HCT116 (cell line): ENCODE results near the gene DDX55. TPM values are rescaled to one million over a fixed set of nuclear protein-coding genes. Genes with fewer than 3 reads are reported as not detected.

Source experiments
- ATAC-seq: fragments of 200-7000 bp; cut with Tn5 transposase; 2 replicates; pipeline ENCODE4 v1.9.1; 2020; ENCODE audit warnings: mild to moderate bottlenecking, moderate library complexity
- BruUV-seq: library from RNA; stranded (reverse); fragments of 400-500 nt; replicated peaks from 2 replicates; lab custom pipeline; 2021; lab: Mats Ljungman, UMichigan
- CTCF ChIA-PET: fragments of 300-600 bp; sonication (Branson Sonifier 250); formaldehyde crosslinking; loops from one replicate; lab custom pipeline; 2021; ENCODE audit warnings: antibody characterized with exemption; lab: Charles Lee
- POLR2A ChIA-PET: fragments of 300-600, 350-600 bp; sonication (Branson Sonifier 250); formaldehyde crosslinking; loops from one replicate; lab custom pipeline; 2021; ENCODE audit warnings: antibody characterized with exemption; lab: Charles Lee
- RAD21 ChIA-PET, 2 experiments: fragments of 300-600 bp; sonication (Branson Sonifier 250); formaldehyde crosslinking; loops; one replicate each; lab custom pipeline; 2023; ENCODE audit warnings: low total read pairs in 2 of 2; ENCODE audit not compliant: uncharacterized antibody in 2 of 2, unreplicated experiment in 2 of 2, low non-redundant PET in 1 of 2; lab: Charles Lee
- DNase-seq: peaks from one replicate; pipeline ENCODE4 v3.0.0-alpha.2; 2010; ENCODE audit warnings: low read depth, low spot score
- H2AFZ ChIP-seq: fragments of 200-600 bp; shearing (Covaris generic), sonication (generic); 2 replicates; pipeline ENCODE4 v1.6.1; 2017; ENCODE audit warnings: low read depth, mixed run types, mixed read lengths, antibody characterized with exemption, low read length; ENCODE audit not compliant: poor library complexity, severe bottlenecking
- H3K27ac ChIP-seq: 2 replicates; pipeline ENCODE4 v1.5.1; 2012; ENCODE audit warnings: low read depth, low read length
- H3K27me3 ChIP-seq: fragments of 200-600 bp; sonication (generic); 2 replicates; pipeline ENCODE4 v1.6.1; 2016; ENCODE audit warnings: mixed run types, low read length, mixed read lengths; ENCODE audit not compliant: insufficient read depth
- H3K36me3 ChIP-seq, 2 experiments: fragments of 200-500 bp in 1 of 2; fragments of 200-600 bp in 1 of 2; sonication (Bioruptor generic) in 1 of 2; sonication (generic) in 1 of 2; 2 replicates each; pipeline versions ENCODE4 v1.5.1 to v1.6.1; 2014 to 2016; ENCODE audit warnings: low read length in 2 of 2, inconsistent platforms in 1 of 2, mixed read lengths in 1 of 2, mixed run types in 1 of 2; ENCODE audit not compliant: insufficient read depth in 2 of 2, control insufficient read depth in 1 of 2
- H3K4me1 ChIP-seq, 2 experiments: fragments of 200-600 bp in 1 of 2; sonication (generic) in 1 of 2; 2 replicates each; pipeline versions ENCODE4 v1.5.1 to v1.6.1; 2012 to 2017; ENCODE audit warnings: low read length in 2 of 2, inconsistent platforms in 1 of 2, mild to moderate bottlenecking in 1 of 2, mixed read lengths in 1 of 2, mixed run types in 1 of 2, moderate library complexity in 1 of 2; ENCODE audit not compliant: insufficient read depth in 2 of 2, control insufficient read depth in 1 of 2
- H3K4me2 ChIP-seq: fragments of 200-600 bp; sonication (generic); 2 replicates; pipeline ENCODE4 v1.6.1; 2017; ENCODE audit warnings: mixed run types, low read length, mixed read lengths
- H3K4me3 ChIP-seq, 2 experiments: fragments of 200-600 bp in 1 of 2; sonication (generic) in 1 of 2; replicated peaks in 1 of 2; 2 replicates each; pipeline ENCODE4 v1.5.1; 2011 to 2016; ENCODE audit warnings: low read length in 2 of 2, control low read depth in 1 of 2, low read depth in 1 of 2, mild to moderate bottlenecking in 1 of 2, mixed read lengths in 1 of 2, mixed run types in 1 of 2
- H3K79me2 ChIP-seq: fragments of 200-600 bp; sonication (generic); 2 replicates; pipeline ENCODE4 v1.6.1; 2017; ENCODE audit warnings: mild to moderate bottlenecking, mixed run types, low read length, moderate library complexity, mixed read lengths; ENCODE audit not compliant: insufficient read depth
- H3K9ac ChIP-seq: fragments of 200-600 bp; sonication (generic); 2 replicates; pipeline ENCODE4 v1.6.1; 2016; ENCODE audit warnings: low read length, mixed read lengths
- H3K9me2 ChIP-seq: fragments of 200-600 bp; sonication (generic), shearing (Covaris generic); 2 replicates; pipeline ENCODE4 v1.6.1; 2017; ENCODE audit warnings: mixed run types, mild to moderate bottlenecking, moderate library complexity; ENCODE audit not compliant: insufficient read depth
- H3K9me3 ChIP-seq, 2 experiments: fragments of 200-500 bp in 1 of 2; fragments of 200-600 bp in 1 of 2; sonication (Bioruptor generic) in 1 of 2; sonication (generic) in 1 of 2; 2 replicates each; pipeline ENCODE4 v1.6.1; 2014 to 2017; ENCODE audit warnings: low read length in 2 of 2, mixed read lengths in 2 of 2, inconsistent platforms in 1 of 2, low read depth in 1 of 2, mild to moderate bottlenecking in 1 of 2, mixed run types in 1 of 2, moderate library complexity in 1 of 2; ENCODE audit not compliant: control insufficient read depth in 1 of 2, insufficient read depth in 1 of 2
- H4K20me1 ChIP-seq: fragments of 200-600 bp; sonication (generic), shearing (Covaris generic); 2 replicates; pipeline ENCODE4 v1.6.1; 2017; ENCODE audit warnings: mixed run types, mild to moderate bottlenecking, moderate library complexity; ENCODE audit not compliant: insufficient read depth
- CBX3 ChIP-seq: IDR thresholded peaks from 2 replicates; pipeline ENCODE4 v1.6.1; 2012; ENCODE audit warnings: low read depth
- EZH2phosphoT487 ChIP-seq: fragments of 200-600 bp; IDR thresholded peaks from 2 replicates; pipeline ENCODE4 v1.6.1; 2018; ENCODE audit warnings: antibody characterized with exemption, borderline replicate concordance
- RAD21 ChIP-seq: IDR thresholded peaks from 2 replicates; pipeline ENCODE4 v1.6.1; 2012; ENCODE audit warnings: low read depth, mild to moderate bottlenecking
- YY1 ChIP-seq: IDR thresholded peaks from 2 replicates; pipeline ENCODE4 v1.6.1; 2011; ENCODE audit warnings: low read length, low read depth, moderate library complexity, mild to moderate bottlenecking; ENCODE audit not compliant: insufficient replicate concordance; ENCODE audit errors: extremely low read depth
- ZFX ChIP-seq: fragments of 450-650 bp; IDR thresholded peaks from 2 replicates; pipeline ENCODE4 v1.6.1; 2017
- intact Hi-C: fragments of 100-400 bp; cut with micrococcal nuclease; formaldehyde crosslinking; loops from 2 replicates; pipeline ENCODE4 v1.10.0; 2022
- total RNA-seq: library from RNA; stranded (reverse); gene quantifications from one replicate; pipeline ENCODE4 v1.2.1, GENCODE V29; 2021; ENCODE audit not compliant: unreplicated experiment
- TF ChIP-seq, protein P1 (sequence below): IDR thresholded peaks from 2 replicates; pipeline ENCODE4 v1.6.1; 2011; ENCODE audit warnings: mild to moderate bottlenecking, low read length, moderate library complexity; ENCODE audit not compliant: insufficient replicate concordance; ENCODE audit errors: extremely low read depth
- TF ChIP-seq, protein P2 (sequence below): IDR thresholded peaks from 2 replicates; pipeline ENCODE4 v1.6.1; 2012

DDX55 gene
- total RNA-seq, 1 experiment from 2014 or later, result 41.8 TPM

DNA sequence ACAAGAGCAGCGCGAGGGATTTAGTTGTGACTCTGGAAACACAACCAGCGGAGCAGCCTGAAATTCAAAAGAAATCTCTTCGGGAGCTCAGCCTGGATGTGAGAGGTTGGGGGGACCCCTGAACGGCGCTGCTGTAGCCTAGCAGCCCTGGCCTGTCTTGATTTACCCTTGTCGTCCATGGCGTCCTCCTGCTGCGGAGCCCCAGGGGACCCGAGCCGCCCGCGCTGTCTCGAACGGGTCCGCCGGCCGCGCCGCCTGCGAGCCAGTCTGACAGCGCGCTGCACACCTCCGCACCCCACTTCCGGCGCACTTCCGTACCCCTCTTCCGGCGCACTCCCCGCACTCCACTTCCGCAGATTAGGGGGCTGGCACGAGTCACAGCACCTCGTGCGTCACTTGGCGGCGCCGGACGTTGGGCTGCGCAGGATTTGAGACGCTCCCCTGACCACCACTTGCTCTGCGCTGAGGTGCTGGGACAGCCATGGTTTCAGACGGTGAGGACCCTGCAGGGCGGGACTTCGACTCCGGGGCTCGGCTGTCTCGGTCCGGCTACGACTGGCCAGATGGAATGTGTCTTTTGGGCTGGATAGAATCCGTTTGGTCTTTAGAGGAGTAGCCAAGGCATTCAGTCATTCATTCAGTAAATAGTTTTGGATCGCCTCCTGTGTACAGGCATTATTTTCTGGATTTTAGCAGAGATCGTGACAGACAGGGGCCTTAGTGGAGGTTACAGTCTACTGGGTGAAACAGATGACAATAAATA is 31.7 kb downstream of the DDX55 start, which contains the start of the genes EIF2B1 and GTF2H3 (continued):
- TF ChIP-seq, protein P1, sequence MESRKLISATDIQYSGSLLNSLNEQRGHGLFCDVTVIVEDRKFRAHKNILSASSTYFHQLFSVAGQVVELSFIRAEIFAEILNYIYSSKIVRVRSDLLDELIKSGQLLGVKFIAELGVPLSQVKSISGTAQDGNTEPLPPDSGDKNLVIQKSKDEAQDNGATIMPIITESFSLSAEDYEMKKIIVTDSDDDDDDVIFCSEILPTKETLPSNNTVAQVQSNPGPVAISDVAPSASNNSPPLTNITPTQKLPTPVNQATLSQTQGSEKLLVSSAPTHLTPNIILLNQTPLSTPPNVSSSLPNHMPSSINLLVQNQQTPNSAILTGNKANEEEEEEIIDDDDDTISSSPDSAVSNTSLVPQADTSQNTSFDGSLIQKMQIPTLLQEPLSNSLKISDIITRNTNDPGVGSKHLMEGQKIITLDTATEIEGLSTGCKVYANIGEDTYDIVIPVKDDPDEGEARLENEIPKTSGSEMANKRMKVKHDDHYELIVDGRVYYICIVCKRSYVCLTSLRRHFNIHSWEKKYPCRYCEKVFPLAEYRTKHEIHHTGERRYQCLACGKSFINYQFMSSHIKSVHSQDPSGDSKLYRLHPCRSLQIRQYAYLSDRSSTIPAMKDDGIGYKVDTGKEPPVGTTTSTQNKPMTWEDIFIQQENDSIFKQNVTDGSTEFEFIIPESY, result peak; percentile 42
- TF ChIP-seq EZH2phosphoT487 (no peak), RAD21 (no peak)
- TF ChIP-seq, protein P2, sequence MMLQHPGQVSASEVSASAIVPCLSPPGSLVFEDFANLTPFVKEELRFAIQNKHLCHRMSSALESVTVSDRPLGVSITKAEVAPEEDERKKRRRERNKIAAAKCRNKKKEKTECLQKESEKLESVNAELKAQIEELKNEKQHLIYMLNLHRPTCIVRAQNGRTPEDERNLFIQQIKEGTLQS, result no peak

DNA sequence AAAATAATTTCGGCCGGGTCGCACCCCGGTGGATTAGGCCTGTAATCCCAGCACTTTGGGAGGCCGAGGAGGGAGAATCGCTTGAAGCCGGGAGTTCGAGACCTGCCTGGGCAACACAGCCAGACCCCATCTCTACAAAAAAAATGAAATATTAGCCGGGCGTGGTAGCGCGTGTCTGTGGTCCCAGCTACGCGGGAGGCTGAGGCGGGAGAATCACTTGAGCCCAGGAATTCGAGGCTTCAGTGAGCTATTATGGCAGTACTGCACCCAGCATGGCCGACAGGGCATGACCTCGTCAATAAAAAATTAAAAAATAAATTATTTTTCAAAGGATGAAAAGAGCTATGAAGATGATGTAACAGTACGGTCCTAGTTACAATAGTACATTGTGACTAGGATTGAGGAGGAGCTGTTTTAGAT is 32.3 kb downstream of the DDX55 start:
- H4K20me1 ChIP-seq, result no peaks in the 10 kb centered on the region
- no peaks in the 10 kb centered on the region for H3K27me3 ChIP-seq
- DNase-seq, result no peak
- RAD21 ChIA-PET, result no interaction called here
- peaks cover 18 to 19% of the 10 kb centered on the region in 2 experiments for H3K36me3 ChIP-seq
- no peak overlapping the region for H2AFZ ChIP-seq
- peak overlapping the region; percentile 98 for H3K4me2 ChIP-seq
- CTCF ChIA-PET, result no interaction called here
- peak; percentile 23 for ATAC-seq
- H3K79me2 ChIP-seq, result peaks cover 78% of the 10 kb centered on the region
- peak overlapping the region; percentile 88 for H3K9ac ChIP-seq
- TSS peak; percentile 89 for BruUV-seq
- no peaks in the 10 kb centered on the region for H3K9me2 ChIP-seq
- POLR2A ChIA-PET, result interaction anchor here (1.1 kb wide), 1 partner anchor 44 kb away, joined by 3 read pairs; no protein-coding TSS in a partner anchor
- H3K4me3 ChIP-seq, result peak overlapping the region; percentile 72 to 73
- TF ChIP-seq RAD21, result no peak
- TF ChIP-seq ZFX, result peak; percentile 56
- TF ChIP-seq CBX3, result no peak
- no peak for TF ChIP-seq YY1
- peaks cover 9 to 12% of the 10 kb centered on the region in 2 experiments for H3K4me1 ChIP-seq
- no peaks in the 10 kb centered on the region for H3K9me3 ChIP-seq
- H3K27ac ChIP-seq, result peak overlapping the region; percentile 65
- intact Hi-C loops, result loop anchor here (5.0 kb wide), 1 partner anchor 338 kb away; the partner anchor contains the start of genes CCDC92 and ZNF664
